Rectal smooth muscle tissue (tissue), 1 donor: ENCODE measurements around the gene WDR48.

Experiments
- H3K27ac ChIP-seq: one replicate; pipeline ENCODE4 v1.7.0; 2013; ENCODE audit warnings: low read depth, low read length, inconsistent platforms
- H3K27me3 ChIP-seq: one replicate; pipeline ENCODE4 v1.7.0; 2013; ENCODE audit warnings: low read length; ENCODE audit not compliant: control insufficient read depth, insufficient read depth
- H3K36me3 ChIP-seq: one replicate; pipeline ENCODE4 v1.7.0; 2013; ENCODE audit warnings: low read length; ENCODE audit not compliant: control insufficient read depth, insufficient read depth
- H3K4me1 ChIP-seq: one replicate; pipeline ENCODE4 v1.7.0; 2013; ENCODE audit warnings: low read length; ENCODE audit not compliant: control insufficient read depth, insufficient read depth
- H3K4me3 ChIP-seq: one replicate; pipeline ENCODE4 v1.7.0; 2013; ENCODE audit warnings: low read length
- H3K9ac ChIP-seq: one replicate; pipeline ENCODE4 v1.7.0; 2013; ENCODE audit warnings: low read length

Gene WDR48

GRCh38 chr3:39141171-39141995 lies 89.6 kb downstream of the WDR48 start:
- H3K4me3 ChIP-seq: no peak overlapping the region
- peaks cover 13% of the 10 kb centered on the region for H3K4me1 ChIP-seq
- H3K36me3 ChIP-seq: peaks cover 31% of the 10 kb centered on the region
- H3K27me3 ChIP-seq: no peaks in the 10 kb centered on the region
- H3K27ac ChIP-seq: no peak overlapping the region
- H3K9ac ChIP-seq: peak overlapping the region; percentile 26

GRCh38 chr3:39142067-39142466 lies 90.3 kb downstream of the WDR48 start:
- Histone ChIP-seq H3K36me3 (peaks cover 31% of the 10 kb centered on the region), H3K27ac (no peak overlapping the region), H3K4me1 (peaks cover 19% of the 10 kb centered on the region), H3K4me3 (no peak overlapping the region), H3K9ac (no peak overlapping the region), H3K27me3 (no peaks in the 10 kb centered on the region)

- Histone ChIP-seq H3K36me3 (peaks cover 31% of the 10 kb centered on the region), H3K27ac (no peak overlapping the region), H3K9ac (no peak overlapping the region), H3K4me1 (peaks cover 31% of the 10 kb centered on the region), H3K27me3 (no peaks in the 10 kb centered on the region), H3K4me3 (no peak overlapping the region)
These were observed 91.5 kb downstream of the WDR48 start for GRCh38 chr3:39143051-39143885.

- H3K4me1 ChIP-seq: peaks cover 38% of the 10 kb centered on the region
- no peaks in the 10 kb centered on the region for H3K27me3 ChIP-seq
- H3K4me3 ChIP-seq: no peak overlapping the region
- no peak overlapping the region for H3K9ac ChIP-seq
- H3K27ac ChIP-seq: no peak overlapping the region
- H3K36me3 ChIP-seq: peaks cover 31% of the 10 kb centered on the region
These were observed 92.4 kb downstream of the WDR48 start for GRCh38 chr3:39144095-39144747.

GRCh38 chr3:39144748-39145380 lies 93.0 kb downstream of the WDR48 start:
- peaks cover 44% of the 10 kb centered on the region for H3K4me1 ChIP-seq

GRCh38 chr3:39146083-39146501 lies 94.3 kb downstream of the WDR48 start:
- Histone ChIP-seq H3K4me3 (no peak overlapping the region), H3K27ac (peak overlapping the region; percentile 96), H3K4me1 (peaks cover 53% of the 10 kb centered on the region), H3K9ac (no peak overlapping the region), H3K36me3 (peaks cover 29% of the 10 kb centered on the region), H3K27me3 (no peaks in the 10 kb centered on the region)

More at GRCh38 chr3:39144748-39145380, 93.0 kb downstream of the WDR48 start:
- Histone ChIP-seq H3K36me3 (peaks cover 31% of the 10 kb centered on the region), H3K27me3 (no peaks in the 10 kb centered on the region), H3K27ac (no peak overlapping the region), H3K9ac (no peak overlapping the region), H3K4me3 (no peak overlapping the region)
